ENCODE measurements around the gene TMEM138.

GRCh38 chr11:61349916-61350315 lies 12.3 kb upstream of the TMEM138 start:
- TF ChIP-seq POLR2A (IDR thresholded peaks at IDR 0.05), result no peak
- TF ChIP-seq, protein P1, sequence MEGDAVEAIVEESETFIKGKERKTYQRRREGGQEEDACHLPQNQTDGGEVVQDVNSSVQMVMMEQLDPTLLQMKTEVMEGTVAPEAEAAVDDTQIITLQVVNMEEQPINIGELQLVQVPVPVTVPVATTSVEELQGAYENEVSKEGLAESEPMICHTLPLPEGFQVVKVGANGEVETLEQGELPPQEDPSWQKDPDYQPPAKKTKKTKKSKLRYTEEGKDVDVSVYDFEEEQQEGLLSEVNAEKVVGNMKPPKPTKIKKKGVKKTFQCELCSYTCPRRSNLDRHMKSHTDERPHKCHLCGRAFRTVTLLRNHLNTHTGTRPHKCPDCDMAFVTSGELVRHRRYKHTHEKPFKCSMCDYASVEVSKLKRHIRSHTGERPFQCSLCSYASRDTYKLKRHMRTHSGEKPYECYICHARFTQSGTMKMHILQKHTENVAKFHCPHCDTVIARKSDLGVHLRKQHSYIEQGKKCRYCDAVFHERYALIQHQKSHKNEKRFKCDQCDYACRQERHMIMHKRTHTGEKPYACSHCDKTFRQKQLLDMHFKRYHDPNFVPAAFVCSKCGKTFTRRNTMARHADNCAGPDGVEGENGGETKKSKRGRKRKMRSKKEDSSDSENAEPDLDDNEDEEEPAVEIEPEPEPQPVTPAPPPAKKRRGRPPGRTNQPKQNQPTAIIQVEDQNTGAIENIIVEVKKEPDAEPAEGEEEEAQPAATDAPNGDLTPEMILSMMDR (IDR thresholded peaks at IDR 0.05), result no peak
